Stimulated activated naive CD4-positive, alpha-beta T cell treated with Interleukin-2 at 50 U/mL for 16 hours (primary cell): ENCODE measurements around the gene TMEM170A.
"Not testable (repeated sequence)": the region's sequence is repeated elsewhere in the genome, so short reads cannot be mapped to it uniquely, and the experiment has no call there.

Source experiments
- DNase-seq: peaks from one replicate; lab custom pipeline; 2025; lab: John Stamatoyannopoulos, UW

Gene TMEM170A

DNA sequence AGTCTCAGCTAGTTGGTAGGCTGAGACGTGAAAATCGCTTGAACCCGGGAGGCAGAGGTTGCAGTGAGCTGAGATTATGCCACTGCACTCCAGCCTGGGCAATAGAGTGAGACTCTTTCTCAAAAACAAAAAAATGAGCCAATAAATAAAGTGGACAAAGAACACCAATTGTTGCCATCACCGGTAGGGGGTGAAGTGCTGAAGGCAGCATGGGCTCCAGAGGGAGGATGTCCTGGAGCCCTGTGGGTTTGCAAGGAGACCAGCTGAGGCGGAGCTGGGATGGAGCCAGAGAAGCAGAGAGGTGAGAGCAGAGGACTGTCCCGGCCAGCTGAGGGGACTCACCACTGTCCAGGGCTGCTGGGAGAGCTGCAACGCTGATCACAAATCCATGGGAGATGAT lies 17.0 kb upstream of the TMEM170A start:
- no peak for DNase-seq

GRCh38 chr16:75479421-75479990 lies 15.0 kb upstream of the TMEM170A start:
- no peak for DNase-seq

DNA sequence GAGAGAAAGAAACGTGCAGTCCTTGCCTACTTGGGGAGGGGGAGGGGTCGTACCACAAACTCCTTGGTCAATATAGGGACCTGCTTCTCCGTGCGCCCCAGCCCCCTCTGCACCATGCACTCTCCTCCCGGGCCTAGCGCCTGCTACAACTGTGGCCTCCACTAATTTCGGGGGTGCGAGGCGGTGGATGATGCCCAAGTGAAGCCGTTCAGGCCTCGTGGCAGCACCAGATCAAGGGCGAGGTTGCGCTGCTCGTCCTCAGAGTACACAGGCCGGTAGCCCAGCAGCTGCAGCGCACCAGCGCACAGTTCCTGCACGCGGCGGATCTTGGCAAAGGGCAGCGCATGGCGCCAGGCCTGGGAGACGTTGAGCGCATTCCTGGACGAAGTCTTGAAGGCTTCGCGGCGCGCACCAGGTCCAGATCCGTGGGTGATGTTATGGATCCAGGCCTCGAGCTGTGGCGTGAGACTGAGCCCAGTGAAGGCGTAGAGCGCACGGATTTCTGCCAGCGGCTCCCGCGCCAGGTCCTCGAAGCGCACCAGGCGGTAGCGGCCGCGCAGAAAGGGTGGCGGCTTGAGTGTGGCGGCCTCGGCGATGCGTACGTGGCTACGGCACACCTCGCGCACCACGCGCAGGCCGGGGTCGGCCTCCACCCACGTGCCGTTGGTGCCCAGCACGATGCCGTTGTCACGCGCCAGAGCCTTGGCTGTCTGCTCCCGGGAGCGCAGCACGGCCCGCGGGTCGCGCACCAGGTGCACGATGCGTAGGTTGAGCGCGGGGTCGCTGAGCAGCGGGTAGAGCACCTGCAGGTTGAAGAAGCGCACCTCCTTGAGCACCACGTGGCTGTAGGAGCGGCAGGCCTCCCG lies 14.2 kb upstream of the TMEM170A start:
- DNase-seq, result no peak

- DNase-seq, result no peak
These were observed 13.4 kb upstream of the TMEM170A start for GRCh38 chr16:75477680-75478473.

DNA sequence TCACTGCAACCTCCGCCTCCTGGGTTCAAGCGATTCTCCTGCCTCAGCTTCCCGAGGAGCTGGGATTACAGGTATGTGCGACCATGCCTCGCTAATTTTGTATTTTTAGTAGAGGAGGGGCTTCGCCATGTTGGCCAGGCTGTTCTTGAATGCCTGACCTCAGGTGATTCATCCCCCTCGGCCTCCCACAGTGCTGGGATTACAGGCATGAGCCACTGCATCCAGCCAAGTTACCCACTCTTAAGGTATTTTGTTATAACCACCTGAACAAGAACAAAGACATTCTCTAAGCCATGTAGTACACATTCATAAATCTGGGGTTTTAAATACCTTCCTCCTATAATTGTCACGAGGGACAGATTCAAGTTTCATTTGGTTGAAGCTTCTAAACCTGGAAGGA lies 12.3 kb upstream of the TMEM170A start:
- DNase-seq, result no peak

DNA sequence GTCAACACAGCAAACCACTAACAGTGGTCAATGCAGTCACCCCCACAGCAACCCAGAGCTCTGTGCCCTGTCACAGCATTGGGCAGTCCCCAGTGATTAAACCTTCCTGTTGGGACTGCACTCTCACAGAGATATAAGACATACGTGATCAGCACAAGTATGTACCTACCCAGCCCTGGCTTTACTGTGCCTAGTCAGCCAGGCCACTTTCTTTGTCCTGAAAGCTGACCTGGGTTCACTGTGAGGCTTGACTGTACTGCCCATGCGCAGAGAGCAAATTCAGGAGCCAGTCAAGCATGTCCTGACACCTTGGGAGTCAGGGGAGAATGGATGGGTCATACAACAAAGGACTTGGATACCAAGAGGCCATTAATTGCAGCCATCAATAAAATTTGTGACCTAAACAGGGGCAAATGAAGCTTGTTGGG lies 10.9 kb upstream of the TMEM170A start:
- no peak for DNase-seq

DNA sequence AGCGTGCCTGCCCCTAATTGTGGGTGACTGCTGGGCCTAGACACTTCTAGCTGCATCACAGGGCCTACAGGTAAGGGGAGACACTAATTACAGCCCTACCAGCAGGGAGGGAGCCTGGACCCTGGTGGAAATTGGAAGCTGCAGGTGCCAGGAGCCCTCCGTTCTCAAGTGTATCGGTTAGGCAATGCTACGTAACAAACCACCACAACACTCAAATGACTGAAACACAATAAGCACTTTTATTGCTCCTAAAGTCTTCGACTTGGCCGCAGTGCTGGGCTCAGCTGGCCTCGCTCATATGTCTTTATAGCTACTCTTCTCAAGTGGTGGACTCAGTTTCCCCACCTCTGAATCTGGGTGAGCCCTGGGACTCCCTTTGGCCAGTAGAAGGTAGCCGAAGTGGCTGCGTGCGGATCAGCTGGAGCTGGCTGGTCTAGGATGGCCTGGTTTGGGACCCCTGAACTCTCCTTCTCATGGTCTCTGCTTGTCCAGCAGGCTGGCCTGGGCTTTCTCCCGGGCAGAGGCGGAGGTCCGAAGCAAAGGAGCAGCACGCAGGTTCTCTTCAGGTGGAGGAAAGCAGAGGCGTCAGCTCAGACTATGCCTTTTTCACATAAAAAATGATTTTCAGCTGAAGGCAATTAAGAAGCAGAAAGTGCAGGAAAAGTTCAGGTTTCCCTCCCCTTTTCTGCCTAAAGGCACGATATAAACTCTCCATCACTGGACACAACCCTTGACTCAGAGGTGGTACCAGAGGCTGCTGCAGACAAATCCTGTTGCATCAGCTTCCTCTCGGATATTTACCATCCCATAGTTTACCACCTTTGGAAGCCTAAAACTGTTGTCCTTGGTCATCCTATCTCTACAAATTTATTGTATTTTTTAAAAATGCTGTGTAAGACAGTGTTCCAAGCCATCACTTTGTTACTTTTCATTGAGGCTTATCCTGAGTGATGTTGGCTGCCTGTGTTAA lies 8.7 kb upstream of the TMEM170A start:
- DNase-seq, result no peak

DNA sequence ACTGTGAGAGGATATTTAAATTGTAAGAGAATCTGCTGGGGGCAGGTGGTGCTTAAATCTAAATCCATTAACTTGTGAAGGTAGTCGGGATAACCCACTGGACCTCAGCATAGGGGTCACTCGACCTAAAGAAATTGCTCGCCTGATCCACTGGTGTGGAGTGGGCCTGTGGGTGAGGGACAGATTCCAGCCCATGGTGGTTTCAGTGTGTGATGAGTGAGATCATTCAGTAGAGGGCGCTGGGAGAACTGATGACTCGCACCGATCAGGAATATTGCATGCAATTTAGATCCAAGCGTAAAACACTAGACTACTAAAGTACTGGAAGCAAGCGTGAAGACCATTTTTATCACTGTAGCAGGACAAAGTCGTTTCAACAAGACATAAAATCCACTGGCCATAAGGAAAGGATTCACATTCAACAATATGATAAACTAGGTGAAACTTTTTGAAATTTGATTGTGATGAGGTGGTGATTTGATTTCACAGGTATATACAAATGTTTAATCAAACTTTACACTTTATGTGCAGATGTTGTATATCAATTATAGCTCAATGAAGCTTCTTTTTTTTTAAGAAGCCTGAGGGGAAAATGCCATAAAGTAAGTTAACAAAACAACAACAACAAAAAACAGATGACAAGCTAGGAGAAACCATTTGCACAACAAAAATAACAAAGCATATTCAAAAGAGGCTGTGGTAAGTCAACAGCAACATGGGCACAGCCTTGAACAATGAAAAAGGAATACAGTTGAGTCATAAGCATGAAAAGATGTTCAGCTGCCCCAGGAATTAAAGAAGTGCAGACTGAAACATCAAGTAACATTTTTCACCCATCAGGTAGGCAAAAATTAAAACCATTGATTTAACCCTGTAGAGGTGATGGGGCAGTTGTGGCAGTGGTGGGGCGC lies 7.5 kb upstream of the TMEM170A start:
- DNase-seq, result peak; percentile 12

GRCh38 chr16:75466760-75467159 lies 2.3 kb upstream of the TMEM170A start:
- no peak for DNase-seq

DNA sequence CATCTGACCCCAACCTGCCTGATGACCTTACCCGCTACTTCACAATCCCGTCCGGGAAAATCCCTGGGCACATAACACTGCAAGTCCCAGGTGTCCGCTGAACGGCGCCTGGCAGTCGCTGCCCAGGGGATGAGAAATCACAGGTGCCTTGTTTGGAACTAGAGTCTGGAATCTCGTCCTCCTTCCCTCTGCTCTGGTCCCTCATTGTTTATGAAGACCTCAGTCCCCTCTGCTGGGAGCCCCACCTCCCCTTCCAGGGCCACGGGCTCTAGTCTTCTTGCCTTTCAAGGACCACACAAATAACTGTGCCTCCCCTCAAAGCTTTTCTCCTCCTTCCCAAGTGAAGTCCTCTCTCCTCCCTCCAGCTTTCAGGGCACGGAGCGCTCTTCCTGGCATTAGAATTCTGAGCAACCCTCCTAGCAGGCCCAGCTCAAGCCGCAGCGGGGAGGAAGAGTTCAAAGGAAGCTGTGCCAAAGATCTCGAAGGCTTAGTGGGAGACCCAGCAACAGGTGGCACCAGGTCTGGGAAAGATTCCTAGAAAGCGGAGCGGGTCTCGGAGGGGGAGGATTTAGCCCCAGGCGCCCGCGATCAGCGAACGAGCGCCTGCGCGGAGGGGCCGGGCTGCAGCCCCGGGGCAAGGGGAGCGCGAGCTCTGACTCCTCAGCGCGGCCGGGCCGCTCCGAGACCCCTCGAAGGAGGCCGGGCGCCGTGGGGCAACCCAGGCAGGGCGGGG lies 934 bp downstream of the TMEM170A start:
- peak; percentile 10 for DNase-seq

DNA sequence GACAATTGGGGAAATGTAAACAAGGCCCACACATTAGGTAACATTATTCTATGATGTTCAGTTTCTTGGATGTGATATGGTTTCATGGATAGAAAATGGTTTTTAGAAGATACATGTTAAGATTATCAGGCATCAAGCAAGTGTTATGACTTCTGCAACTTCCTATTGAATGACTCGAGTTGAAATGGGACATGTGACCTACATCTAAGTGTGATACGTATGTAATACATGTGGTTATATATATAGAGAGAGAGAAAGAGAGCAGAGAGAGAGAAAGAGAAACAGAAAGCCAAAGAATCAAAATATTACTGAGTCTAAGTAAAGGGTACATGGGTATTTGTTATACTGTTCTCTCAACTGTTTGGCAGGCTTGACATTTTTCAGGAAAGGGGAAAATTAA lies 1.7 kb downstream of the TMEM170A start:
- no peak for DNase-seq

- no peak for DNase-seq
These were observed 2.9 kb downstream of the TMEM170A start for GRCh38 chr16:75461575-75461974.

DNA sequence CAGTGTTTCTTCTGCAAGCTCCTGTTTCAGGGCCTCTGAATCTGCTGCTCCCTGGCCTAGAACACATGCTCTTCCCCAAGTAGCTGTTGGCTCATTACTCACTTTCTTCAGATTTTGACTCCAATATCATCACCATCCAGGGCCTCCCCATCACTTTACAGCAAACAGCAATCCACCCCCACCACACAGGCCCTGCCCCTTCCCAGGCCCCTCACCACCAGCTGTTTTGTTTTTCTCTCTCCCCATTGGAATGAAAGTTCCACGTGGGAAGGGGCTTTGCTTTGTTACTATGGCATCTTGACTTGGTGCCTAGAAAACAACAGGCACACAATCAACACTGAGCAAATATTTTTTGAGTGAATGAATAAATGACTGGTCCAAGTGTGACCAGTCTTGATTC lies 4.0 kb downstream of the TMEM170A start:
- no peak for DNase-seq

- DNase-seq, result no peak
These were observed 4.8 kb downstream of the TMEM170A start for GRCh38 chr16:75459691-75460090.

- DNase-seq, result no peak
These were observed 6.0 kb downstream of the TMEM170A start for GRCh38 chr16:75458439-75458838.

DNA sequence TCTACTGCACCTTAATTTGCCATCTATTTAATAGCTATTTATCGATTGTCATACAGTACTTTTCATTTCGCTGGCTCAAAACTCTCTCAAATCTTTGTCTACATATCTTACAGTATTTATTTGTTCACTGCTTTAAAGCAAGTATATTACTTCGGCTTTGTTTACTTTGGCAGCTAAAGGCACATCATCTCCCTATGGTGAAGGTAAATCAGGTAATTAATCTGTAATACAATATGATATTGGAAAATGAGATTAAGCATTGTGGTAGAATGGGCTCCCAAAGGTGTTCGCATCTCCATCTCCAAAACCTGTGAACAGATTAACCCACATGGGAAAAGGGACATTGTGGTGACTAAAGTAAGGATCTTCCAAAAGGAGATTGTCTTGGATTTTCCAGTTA lies 6.5 kb downstream of the TMEM170A start:
- DNase-seq, result no peak

DNA sequence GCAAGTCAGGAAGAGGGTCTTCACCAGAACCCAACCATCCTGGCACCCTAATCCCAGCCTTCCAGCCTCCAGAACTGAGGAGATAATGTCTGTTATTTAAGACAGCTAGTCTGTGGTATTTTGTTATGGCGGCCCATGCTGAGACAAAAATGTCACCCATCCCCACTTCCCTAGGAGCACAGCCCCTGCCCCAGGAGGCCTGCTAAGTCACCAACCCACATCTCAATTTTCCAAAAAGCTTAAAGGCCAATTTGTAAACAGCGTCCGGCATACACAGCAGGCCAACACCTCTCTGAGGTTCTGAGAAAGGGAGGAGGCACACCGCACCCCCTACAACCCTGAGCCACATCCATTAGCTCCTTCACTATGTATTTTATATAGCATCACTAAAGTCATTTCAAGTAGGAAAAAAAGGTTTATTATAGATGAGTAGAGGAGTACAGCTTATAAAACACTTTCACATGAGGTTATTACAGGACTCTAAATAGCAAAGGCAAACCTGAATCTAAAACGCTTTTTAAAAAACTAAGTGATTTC lies 6.9 kb downstream of the TMEM170A start:
- no peak for DNase-seq

- no peak for DNase-seq
These were observed 7.5 kb downstream of the TMEM170A start for GRCh38 chr16:75456971-75457370.

GRCh38 chr16:75456486-75456885 lies 8.0 kb downstream of the TMEM170A start:
- DNase-seq, result not testable (repeated sequence)

DNA sequence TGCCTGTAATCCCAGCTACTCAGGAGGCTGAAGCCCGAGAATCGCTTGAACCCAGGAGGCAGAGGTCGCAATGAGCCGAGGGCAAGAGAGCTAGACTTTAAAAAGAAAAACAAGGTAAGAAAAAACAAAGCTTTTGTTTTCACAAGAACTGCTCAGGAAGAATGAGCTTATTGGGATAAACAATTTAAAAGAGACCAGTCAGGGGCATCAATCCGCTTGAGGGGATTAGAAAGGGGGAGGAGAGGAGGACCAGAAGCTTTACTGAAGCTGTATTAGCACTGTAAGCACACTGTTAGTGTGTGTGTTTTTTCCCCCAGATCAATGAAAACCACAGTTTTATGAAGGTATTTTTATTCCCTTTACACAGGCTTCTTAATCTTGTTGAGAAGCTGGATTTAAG lies 8.8 kb downstream of the TMEM170A start:
- no peak for DNase-seq
